NCI-H2227 treated with DMSO at 0.1 percent for 48 hours (cell line): ENCODE measurements around the gene CCDC68.
"Not testable (repeated sequence)": the region's sequence is repeated elsewhere in the genome, so short reads cannot be mapped to it uniquely, and the experiment has no call there.

Experiments
- DNase-seq: peaks from one replicate; lab custom pipeline; 2025; lab: John Stamatoyannopoulos, UW

CCDC68 gene

DNA sequence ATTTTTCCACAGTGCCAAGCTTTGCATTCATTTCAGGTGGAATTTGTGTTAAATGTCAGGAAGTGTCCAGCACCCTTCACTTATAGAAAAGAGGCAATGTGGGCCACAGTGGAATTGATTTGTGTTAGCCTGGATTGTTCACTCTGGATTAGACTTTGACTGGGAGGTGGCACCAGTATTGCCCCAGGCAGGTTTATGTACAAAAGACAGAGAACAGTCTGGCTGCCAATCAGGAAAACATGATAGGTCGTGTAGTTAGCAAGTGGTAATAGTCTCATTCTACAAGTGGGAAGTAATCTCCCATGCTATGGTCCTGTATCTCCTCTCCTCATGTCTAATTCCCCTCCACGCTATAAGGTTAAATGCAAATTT is 85.4 kb downstream of the CCDC68 start:
- no peak for DNase-seq

DNA sequence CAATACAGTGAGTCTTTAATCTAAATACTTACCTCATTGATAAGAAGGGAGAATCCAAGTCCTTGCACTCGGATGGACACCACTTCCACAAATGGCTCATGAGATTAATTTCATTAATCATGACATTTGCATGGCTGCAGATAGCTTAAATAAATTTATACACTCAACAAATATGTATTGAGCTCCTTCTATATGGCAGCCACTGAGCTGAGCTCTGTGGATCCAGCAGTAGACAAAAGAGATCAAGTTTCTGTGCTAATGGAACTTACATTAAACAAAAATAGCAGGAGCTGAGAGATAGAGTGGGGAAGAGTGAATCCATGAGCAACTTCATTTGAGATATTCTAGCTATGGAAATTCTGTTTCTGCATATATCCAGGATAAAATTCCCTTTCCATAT is 86.6 kb downstream of the CCDC68 start:
- no peak for DNase-seq

DNA sequence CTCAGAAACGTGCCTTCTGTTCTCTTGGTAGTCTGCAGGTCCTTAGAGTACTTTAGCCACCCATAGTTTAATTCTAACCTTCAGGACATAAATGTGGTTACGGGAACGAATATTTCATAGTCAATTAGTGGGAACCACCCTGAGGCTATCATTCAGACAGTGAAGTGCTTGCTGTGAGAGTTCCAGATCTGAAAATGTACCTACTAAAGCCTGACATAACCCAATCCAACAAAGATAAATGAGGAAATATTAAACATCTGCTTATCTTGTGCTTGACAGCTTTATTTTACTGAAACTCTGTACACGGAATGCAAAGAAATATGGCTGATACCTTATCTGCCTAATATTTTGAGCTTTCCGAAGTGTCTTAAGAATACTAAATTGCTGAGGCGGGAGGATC is 88.0 kb downstream of the CCDC68 start:
- no peak for DNase-seq

DNA sequence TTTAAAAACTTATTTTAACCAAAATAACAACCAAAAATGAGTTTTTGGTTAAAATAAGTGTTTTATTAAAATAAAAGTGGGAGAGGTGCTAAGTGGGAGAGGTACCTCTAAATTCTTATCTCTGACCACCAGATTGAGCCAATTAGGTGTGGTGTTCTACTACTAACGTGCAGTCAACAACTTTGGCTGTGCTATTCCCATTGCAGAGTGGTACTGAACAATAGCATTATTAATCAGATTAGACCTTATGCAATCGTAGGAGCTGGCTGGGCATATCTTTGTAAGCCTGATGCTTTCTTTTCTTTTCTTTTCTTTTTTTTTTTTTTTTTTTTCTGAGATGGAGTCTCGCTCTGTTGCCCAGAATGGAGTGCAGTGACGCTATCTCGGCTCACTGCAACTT is 92.1 kb downstream of the CCDC68 start:
- DNase-seq, result no peak

DNA sequence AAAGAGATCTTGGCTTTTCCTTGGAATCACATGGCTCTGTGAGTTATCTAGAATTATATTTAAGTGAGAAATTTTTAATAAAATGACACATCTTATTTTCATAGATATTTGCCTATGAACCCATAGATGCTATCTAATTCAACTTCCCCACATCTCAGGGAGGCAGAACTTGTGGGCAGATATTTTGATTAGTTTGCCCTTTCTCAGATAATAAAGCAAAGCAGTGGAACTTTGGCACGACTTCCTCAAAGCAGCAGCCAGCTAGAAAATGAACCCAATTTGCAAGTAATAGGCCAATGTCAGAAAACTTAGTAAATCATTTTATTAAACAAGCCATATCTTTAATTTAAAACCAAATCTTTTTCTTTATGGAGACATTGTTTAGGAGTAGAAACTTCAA is 98.3 kb downstream of the CCDC68 start:
- no peak for DNase-seq

DNA sequence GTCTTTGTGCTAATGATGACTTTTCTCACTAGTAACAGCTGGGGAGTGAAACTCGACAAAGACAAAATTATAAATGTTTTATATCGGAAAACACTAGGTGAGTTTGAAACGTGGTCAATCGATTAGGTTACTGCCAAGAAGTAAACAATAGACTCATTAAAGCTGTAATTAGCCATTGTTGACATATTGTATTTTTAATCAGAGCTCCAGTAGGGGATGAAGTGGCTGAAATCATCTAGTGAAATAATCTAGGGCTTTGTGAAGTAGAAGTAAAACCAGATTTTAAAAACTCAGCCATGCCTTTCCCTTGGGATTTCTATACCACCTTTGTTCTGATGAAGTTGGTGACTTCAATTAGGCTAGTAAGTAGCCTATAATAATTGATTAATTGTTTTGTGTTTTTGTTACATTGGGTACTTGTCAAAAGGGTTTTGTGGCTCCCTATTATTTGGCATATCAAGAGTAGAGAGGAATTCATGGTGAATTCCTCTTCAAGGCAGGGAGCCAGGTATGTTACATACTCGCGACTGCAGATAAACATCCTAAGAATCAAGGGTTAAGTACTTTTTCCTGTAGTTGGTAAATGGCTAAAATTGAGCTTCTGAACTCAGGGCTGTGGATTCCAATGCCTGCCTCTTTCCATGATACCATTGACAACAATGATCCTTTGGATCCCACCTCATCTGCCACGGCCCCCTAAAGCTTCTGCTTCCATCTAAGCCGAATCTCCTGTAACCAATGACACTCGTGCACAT is 99.4 kb downstream of the CCDC68 start:
- no peak for DNase-seq

DNA sequence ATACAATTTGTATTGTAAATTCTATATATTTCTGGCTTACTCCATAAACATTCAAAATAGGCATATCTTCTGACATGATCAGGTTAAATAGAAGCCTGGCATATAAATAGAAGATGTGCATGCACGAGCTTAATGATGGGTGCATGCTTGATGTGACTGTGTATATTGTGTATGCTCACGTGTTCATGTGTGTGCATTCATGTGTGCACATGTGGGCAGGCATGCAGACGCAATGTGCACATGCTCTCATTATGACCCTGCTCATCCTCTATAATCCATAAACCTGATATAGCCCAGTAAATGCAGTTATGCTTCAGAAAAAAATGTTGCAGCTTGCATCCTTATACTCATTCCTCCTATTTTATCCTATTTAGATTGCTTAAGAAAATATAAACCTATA is 101.8 kb downstream of the CCDC68 start:
- DNase-seq, result no peak

DNA sequence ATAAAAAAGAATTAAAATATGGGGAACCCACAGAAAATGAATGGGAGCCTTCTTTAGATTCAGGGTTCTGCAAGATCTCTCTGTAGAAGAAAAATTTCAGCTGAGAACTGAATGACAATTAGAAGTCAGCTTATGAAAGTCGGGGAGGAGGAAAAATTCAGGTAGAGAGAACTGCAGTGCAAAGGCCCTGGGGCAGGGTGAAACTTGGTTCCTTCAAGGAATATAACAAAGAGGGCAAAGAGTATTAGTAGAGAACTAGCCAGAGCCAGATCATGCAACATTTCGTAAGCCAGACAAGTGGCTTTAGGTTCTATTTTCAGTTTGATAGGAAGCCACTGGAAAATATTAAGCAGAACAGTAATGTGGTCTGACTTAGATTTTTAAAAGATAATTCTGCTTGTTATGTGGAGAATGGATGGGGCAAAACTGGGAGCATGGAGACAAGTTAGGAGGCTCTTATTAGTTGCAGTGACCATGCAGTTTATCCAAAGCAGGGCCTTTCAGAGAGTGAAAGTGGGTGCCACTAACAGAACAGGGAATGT is 103.1 kb downstream of the CCDC68 start:
- no peak for DNase-seq

DNA sequence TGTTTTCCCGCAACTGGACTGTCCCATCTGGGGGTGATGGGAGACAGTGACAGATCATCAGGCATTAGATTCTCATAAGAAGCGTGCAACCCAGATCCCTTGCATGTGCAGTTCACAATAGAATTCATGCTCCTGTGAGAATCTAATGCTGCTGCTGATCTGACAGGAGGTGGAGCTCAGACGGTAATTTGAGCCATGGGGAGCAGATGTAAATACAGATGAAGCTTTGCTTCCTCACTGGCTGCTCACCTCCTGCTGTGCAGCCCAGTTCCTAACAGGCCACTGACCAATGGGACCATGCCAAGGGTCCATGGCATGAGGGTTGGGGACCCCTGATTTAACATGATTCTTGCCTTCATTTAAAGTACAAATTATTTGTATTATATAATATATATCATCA is 104.2 kb downstream of the CCDC68 start:
- DNase-seq, result not testable (repeated sequence)

DNA sequence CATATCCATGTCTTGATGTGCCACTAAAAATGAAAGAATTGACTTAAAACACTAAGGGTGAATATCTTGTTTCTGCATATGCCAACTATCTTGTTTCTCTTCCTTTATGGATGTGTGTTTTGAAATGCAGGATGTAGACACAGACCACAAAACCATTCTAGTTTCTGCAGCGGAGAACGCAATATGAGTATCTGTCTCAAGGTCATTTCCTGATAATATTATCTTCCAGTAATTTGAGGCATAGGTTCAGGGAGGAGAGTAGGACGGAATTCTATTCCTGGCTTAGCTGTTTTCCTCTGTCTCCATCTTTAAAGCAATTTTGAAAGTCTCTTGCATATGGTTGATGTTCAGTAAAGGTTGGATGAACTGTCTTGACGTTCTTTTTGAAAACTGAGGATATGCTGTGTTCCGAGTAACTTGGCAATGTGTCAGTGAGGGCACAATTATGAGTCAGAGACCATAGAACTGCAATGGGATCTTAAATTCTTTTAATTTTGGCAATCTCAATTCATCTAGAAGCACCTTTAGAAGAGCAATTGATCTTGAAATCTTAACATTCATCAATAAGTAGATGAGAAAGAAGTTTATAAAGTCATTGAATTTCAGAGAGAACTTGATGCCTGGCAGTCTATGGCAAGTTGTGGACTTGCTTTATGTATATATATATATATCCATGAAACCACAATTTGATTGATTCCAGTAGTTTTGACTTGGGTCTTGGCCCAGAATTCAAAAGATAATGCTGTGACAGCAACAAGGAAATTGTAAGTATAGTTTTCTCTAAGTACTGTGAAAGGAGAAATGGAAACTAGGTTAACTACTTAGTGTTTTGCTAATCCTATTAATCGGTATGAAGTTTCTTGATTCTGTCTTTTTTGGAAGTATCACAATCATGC is 106.2 kb downstream of the CCDC68 start:
- no peak for DNase-seq
